ENCODE results near the gene SKP1. TPM values are rescaled to one million over a fixed set of nuclear protein-coding genes. Genes with fewer than 3 reads are reported as not detected.

The SKP1 gene
- total RNA-seq (2021; ENCODE audit: unreplicated experiment) (245 TPM), Bru-seq, nascent RNA (percentile 93 among the genes with signal in this experiment), BruChase-seq, experiment 1, labeled RNA remaining after a 6-hour chase (percentile 94 among the genes with signal in this experiment), BruChase-seq, experiment 2, labeled RNA remaining after a 2-hour chase (percentile 88 among the genes with signal in this experiment)
- polyA plus RNA-seq (2012), result 227 and 318 TPM in 2 replicates
- long read RNA-seq, full-length matches to known transcripts, result 374 of 404 reads
- long read RNA-seq, partial matches to known transcripts, result 10 of 404 reads
- long read RNA-seq, other reads (novel, unspliced or antisense), result 20 of 404 reads

- peak within 1 kb of the TSS; percentile 80 for H2AFZ ChIP-seq (ENCODE audit: low read depth, low read length, poor library complexity, severe bottlenecking)
- H3K36me3 ChIP-seq (ENCODE audit: control insufficient read depth in 1 of 2, insufficient read depth in 2 of 2, low read length in 2 of 2), result peaks cover 11 to 13% of the 10 kb centered on the region in 2 experiments
- intact Hi-C loops (cut with micrococcal nuclease), result no loop called here
- H3K4me1 ChIP-seq (ENCODE audit: control insufficient read depth in 1 of 2, insufficient read depth in 2 of 2, low read length in 2 of 2), result peaks cover 14 to 18% of the 10 kb centered on the region in 2 experiments
- peaks cover 11% of the 10 kb centered on the region; the same call in 1 of the 2 replicates for H4K20me1 ChIP-seq (ENCODE audit: insufficient read depth)
- ChIA-PET CTCF (interaction anchor here (0.7 to 1.5 kb wide), 4 partner anchors 10 to 113 kb away, joined by 3 to 6 read pairs (median 4); no protein-coding TSS in a partner anchor), POLR2A (interaction anchor here (0.7 to 2.4 kb wide), 13 partner anchors 8 to 195 kb away, joined by 3 to 10 read pairs (median 3); partner anchors contain the start of gene UBE2B), RAD21 (ENCODE audit: low non-redundant PET in 1 of 2, low total read pairs in 2 of 2, uncharacterized antibody in 2 of 2, unreplicated experiment in 2 of 2) (no interaction called here)
- peak; percentile 60 for DNase-seq (ENCODE audit: low read depth, low spot score)
- H3K4me3 ChIP-seq (replicated peaks in 1 of 2; ENCODE audit: low read depth in 1 of 2, low read length in 2 of 2), result peak within 1 kb of the TSS; percentile 78 to 84
- ATAC-seq, result peak; percentile 79
- peak within 1 kb of the TSS; percentile 96 for H3K27ac ChIP-seq (ENCODE audit: low read depth, low read length)
- H3K9me3 ChIP-seq (ENCODE audit: control insufficient read depth in 1 of 2, insufficient read depth in 1 of 2, low read depth in 1 of 2, low read length in 2 of 2), result no peaks in the 10 kb centered on the region
- no peaks in the 10 kb centered on the region for H3K27me3 ChIP-seq (ENCODE audit: insufficient read depth, low read length)
- BruUV-seq (replicated peaks), result no TSS peak
- H3K4me2 ChIP-seq (ENCODE audit: low read length), result peak within 1 kb of the TSS; percentile 100
- H3K9ac ChIP-seq (ENCODE audit: low read length), result peak within 1 kb of the TSS; percentile 94
- H3K79me2 ChIP-seq (ENCODE audit: insufficient read depth, low read length), result peaks cover 49% of the 10 kb centered on the region
- no peaks in the 10 kb centered on the region for H3K9me2 ChIP-seq (ENCODE audit: insufficient read depth)
- TF ChIP-seq JUND (IDR thresholded peaks at IDR 0.05) (no peak), ATF3 (IDR thresholded peaks at IDR 0.05) (no peak), ZFX (IDR thresholded peaks at IDR 0.05) (peak; percentile 100), YY1 (IDR thresholded peaks at IDR 0.05; ENCODE audit: extremely low read depth, insufficient replicate concordance, low read depth, low read length) (peak; percentile 62), POLR2A (IDR thresholded peaks at IDR 0.05; ENCODE audit: borderline replicate concordance, extremely low read depth, insufficient read depth, insufficient read length) (peak; percentile 99), TCF7L2 (IDR thresholded peaks at IDR 0.05; ENCODE audit: borderline replicate concordance, extremely low read depth, insufficient read depth, insufficient read length) (peak; percentile 54), POLR2AphosphoS5 (IDR thresholded peaks at IDR 0.05; ENCODE audit: low read depth, low read length) (peak; percentile 99), EZH2 (IDR thresholded peaks at IDR 0.05) (no peak)
Measured at GRCh38 chr5:134176511-134177368, at the start of gene SKP1. SKP1 (minus strand) TSS chr5:134176950; CDS start chr5:134174022, 2,928 bp downstream.
